ENCODE measurements around the gene ZDHHC13. TPM values are rescaled to one million over a fixed set of nuclear protein-coding genes. Genes with fewer than 3 reads are reported as not detected.
"Not testable (repeated sequence)": the region's sequence is repeated elsewhere in the genome, so short reads cannot be mapped to it uniquely, and the experiment has no call there.

ZDHHC13 gene
- total RNA-seq, 1 donor from 2014 or later = 15.5 TPM

- DNase-seq (ENCODE audit: low read depth in 2 of 2) = no peak
Measured at GRCh38 chr11:19099093-19099492, 17.9 kb upstream of the ZDHHC13 start.

- no peak for DNase-seq (ENCODE audit: low read depth in 2 of 2)
Measured at GRCh38 chr11:19100885-19101284, 16.1 kb upstream of the ZDHHC13 start.

GRCh38 chr11:19101796-19102520, 15.0 kb upstream of the ZDHHC13 start:
- no peak for DNase-seq (ENCODE audit: low read depth in 2 of 2)

- no peak for DNase-seq (ENCODE audit: low read depth in 2 of 2)
Measured at GRCh38 chr11:19102521-19102900, 14.5 kb upstream of the ZDHHC13 start.

GRCh38 chr11:19105011-19105410, 12.0 kb upstream of the ZDHHC13 start:
- no peak for DNase-seq (ENCODE audit: low read depth in 2 of 2)

- no peak for DNase-seq (ENCODE audit: low read depth in 2 of 2)
Measured at GRCh38 chr11:19107125-19107524, 9.8 kb upstream of the ZDHHC13 start.

- DNase-seq (ENCODE audit: low read depth in 2 of 2) = peak in 1 of 2 donors; percentile 33
Measured at GRCh38 chr11:19110295-19110694, 6.7 kb upstream of the ZDHHC13 start.

GRCh38 chr11:19111809-19112208, 5.2 kb upstream of the ZDHHC13 start:
- no peak for DNase-seq (ENCODE audit: low read depth in 2 of 2)

GRCh38 chr11:19116276-19116970, 545 bp upstream of the ZDHHC13 start:
- no peak for DNase-seq (ENCODE audit: low read depth in 2 of 2)

- no peak for DNase-seq (ENCODE audit: low read depth in 2 of 2)
Measured at GRCh38 chr11:19117760-19118097, 761 bp downstream of the ZDHHC13 start.

GRCh38 chr11:19121646-19122045, 4.7 kb downstream of the ZDHHC13 start:
- DNase-seq (ENCODE audit: low read depth in 2 of 2) = no peak

- no peak for DNase-seq (ENCODE audit: low read depth in 2 of 2)
Measured at GRCh38 chr11:19122960-19123615, 6.1 kb downstream of the ZDHHC13 start.

- DNase-seq (ENCODE audit: low read depth in 2 of 2) = not testable (repeated sequence)
Measured at GRCh38 chr11:19126562-19127325, 9.8 kb downstream of the ZDHHC13 start.

- DNase-seq (ENCODE audit: low read depth in 2 of 2) = no peak
Measured at GRCh38 chr11:19134004-19134403, 17.0 kb downstream of the ZDHHC13 start.

GRCh38 chr11:19136884-19137283, 19.9 kb downstream of the ZDHHC13 start:
- not testable (repeated sequence) for DNase-seq (ENCODE audit: low read depth in 2 of 2)

- no peak for DNase-seq (ENCODE audit: low read depth in 2 of 2)
Measured at GRCh38 chr11:19145319-19145718, 28.4 kb downstream of the ZDHHC13 start.

GRCh38 chr11:19156892-19157291, 39.9 kb downstream of the ZDHHC13 start:
- no peak for DNase-seq (ENCODE audit: low read depth in 2 of 2)

- DNase-seq (ENCODE audit: low read depth in 2 of 2) = no peak
Measured at GRCh38 chr11:19160847-19161246, 43.9 kb downstream of the ZDHHC13 start.

- DNase-seq (ENCODE audit: low read depth in 2 of 2) = no peak
Measured at GRCh38 chr11:19161651-19162050, 44.7 kb downstream of the ZDHHC13 start.

- no peak for DNase-seq (ENCODE audit: low read depth in 2 of 2)
Measured at GRCh38 chr11:19162951-19163505, 46.1 kb downstream of the ZDHHC13 start.

GRCh38 chr11:19163617-19164016, 46.6 kb downstream of the ZDHHC13 start:
- no peak for DNase-seq (ENCODE audit: low read depth in 2 of 2)

Measured in dermis microvascular lymphatic vessel endothelial cell (primary cell).